Fibroblast of lung (primary cell): ENCODE data around the gene KCTD19.

ENCODE experiments used
- EZH2 ChIP-seq: IDR thresholded peaks from 2 replicates; pipeline ENCODE4 v1.5.1; 2012; ENCODE audit warnings: low read length, control low read depth, mild to moderate bottlenecking; ENCODE audit errors: missing control alignments
- TF ChIP-seq, protein P1 (sequence below), 2 donors: IDR thresholded peaks in 1 of 2; conservative IDR thresholded peaks in 1 of 2; 1 replicate in 1 of 2; 2 replicates in 1 of 2; pipeline ENCODE4 v1.5.1; 2011 to 2012; ENCODE audit warnings: low read length in 2 of 2, control low read depth in 1 of 2, inconsistent platforms in 1 of 2, low read depth in 1 of 2, mild to moderate bottlenecking in 1 of 2

DNA sequence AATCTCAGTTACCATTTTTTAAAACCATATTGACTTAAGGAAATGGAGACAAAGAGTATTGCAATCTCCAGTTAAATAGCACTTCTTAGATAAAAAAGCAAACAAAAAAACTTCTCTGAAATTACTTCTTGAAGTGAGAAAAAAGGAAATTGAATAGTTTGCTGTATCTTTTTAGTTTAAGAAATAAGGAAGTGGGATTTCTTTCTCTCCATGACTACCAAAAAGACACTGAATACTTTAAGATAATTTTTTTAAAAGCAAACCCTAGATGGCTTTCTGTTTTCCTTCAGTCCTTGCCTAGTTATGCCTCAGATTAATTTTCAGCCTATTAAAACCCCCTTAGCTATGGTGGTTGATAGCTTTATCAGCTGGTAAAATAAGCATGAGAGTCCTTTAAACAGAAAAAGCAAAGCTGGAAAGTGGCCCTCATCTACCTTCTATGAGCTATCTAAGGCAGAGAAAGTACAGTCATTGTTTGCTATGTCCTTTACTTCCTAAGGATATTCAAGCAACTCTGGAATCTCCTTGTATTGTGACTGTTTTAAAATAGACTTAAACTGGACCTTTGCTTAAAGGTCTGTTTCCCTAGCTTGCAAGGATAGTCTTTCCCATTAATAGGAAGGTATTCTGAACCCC lies 38.2 kb upstream of the KCTD19 start:
- TF ChIP-seq, protein P1, sequence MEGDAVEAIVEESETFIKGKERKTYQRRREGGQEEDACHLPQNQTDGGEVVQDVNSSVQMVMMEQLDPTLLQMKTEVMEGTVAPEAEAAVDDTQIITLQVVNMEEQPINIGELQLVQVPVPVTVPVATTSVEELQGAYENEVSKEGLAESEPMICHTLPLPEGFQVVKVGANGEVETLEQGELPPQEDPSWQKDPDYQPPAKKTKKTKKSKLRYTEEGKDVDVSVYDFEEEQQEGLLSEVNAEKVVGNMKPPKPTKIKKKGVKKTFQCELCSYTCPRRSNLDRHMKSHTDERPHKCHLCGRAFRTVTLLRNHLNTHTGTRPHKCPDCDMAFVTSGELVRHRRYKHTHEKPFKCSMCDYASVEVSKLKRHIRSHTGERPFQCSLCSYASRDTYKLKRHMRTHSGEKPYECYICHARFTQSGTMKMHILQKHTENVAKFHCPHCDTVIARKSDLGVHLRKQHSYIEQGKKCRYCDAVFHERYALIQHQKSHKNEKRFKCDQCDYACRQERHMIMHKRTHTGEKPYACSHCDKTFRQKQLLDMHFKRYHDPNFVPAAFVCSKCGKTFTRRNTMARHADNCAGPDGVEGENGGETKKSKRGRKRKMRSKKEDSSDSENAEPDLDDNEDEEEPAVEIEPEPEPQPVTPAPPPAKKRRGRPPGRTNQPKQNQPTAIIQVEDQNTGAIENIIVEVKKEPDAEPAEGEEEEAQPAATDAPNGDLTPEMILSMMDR (conservative IDR thresholded peaks at IDR 0.05 in 1 of 2, IDR thresholded peaks at IDR 0.05 in 1 of 2; ENCODE audit: low read depth in 1 of 2, low read length in 2 of 2): no peak
- TF ChIP-seq EZH2: no peak
